PC-3 (cell line): Measurements from ENCODE around the gene TMEM250.

ENCODE experiments used
- CTCF ChIP-seq: fragments of 300-600 bp; sonication (generic); conservative IDR thresholded peaks from 2 replicates; pipeline ENCODE4 v1.5.1; 2017; ENCODE audit warnings: antibody characterized with exemption, low read depth, mild to moderate bottlenecking, low read length
- EZH2 ChIP-seq: fragments of 300-600 bp; sonication (generic); IDR thresholded peaks from one replicate; pipeline ENCODE4 v1.6.1; 2017; ENCODE audit warnings: antibody characterized with exemption, mild to moderate bottlenecking, low read length; ENCODE audit not compliant: unreplicated experiment
- EZH2phosphoT487 ChIP-seq: fragments of 300-600 bp; sonication (generic); IDR thresholded peaks from 2 replicates; pipeline ENCODE4 v1.6.1; 2018; ENCODE audit warnings: mild to moderate bottlenecking, antibody characterized with exemption, low read length, borderline replicate concordance

- TF ChIP-seq CTCF (no peak), EZH2 (no peak), EZH2phosphoT487 (no peak)
These were observed 597 bp upstream of the TMEM250 start for GRCh38 chr9:136119061-136119882.
